HL-60 (cell line): ENCODE data around the gene CD300H.

Experiments used
- DNase-seq, 2 experiments: peaks; one replicate each; pipeline ENCODE4 v3.0.0-alpha.2; 2010 to 2020; ENCODE audit warnings: low read depth in 1 of 2, low spot score in 1 of 2
- H3K27ac ChIP-seq: fragments of 250-450 bp; sonication (Bioruptor Pico); replicated peaks from 2 replicates; pipeline ENCODE4 v1.5.1; 2020; ENCODE audit warnings: mild to moderate bottlenecking, moderate library complexity
- H3K27me3 ChIP-seq: fragments of 250-450 bp; sonication (Bioruptor Pico); 2 replicates; pipeline ENCODE4 v1.5.1; 2021; ENCODE audit warnings: mild to moderate bottlenecking, moderate library complexity; ENCODE audit not compliant: insufficient read depth, poor library complexity, severe bottlenecking
- H3K4me3 ChIP-seq: replicated peaks from 2 replicates; pipeline ENCODE4 v1.5.1; 2011; ENCODE audit warnings: mild to moderate bottlenecking, control low read depth, low read length; ENCODE audit not compliant: insufficient read depth
- CTCF ChIP-seq: IDR thresholded peaks from one replicate; pipeline ENCODE4 v1.5.1; 2011; ENCODE audit warnings: low read length, control low read depth, inconsistent platforms; ENCODE audit not compliant: insufficient read depth
- GABPA ChIP-seq: IDR thresholded peaks from 2 replicates; pipeline ENCODE4 v1.6.1; 2012; ENCODE audit warnings: low read depth
- POLR2AphosphoS5 ChIP-seq: IDR thresholded peaks from 2 replicates; pipeline ENCODE4 v1.6.1; 2012; ENCODE audit warnings: low read depth
- REST ChIP-seq: IDR thresholded peaks from 2 replicates; pipeline ENCODE4 v1.6.1; 2012; ENCODE audit warnings: low read depth; ENCODE audit not compliant: insufficient replicate concordance
- SPI1 ChIP-seq: IDR thresholded peaks from 2 replicates; pipeline ENCODE4 v1.6.1; 2012; ENCODE audit warnings: low read depth, mild to moderate bottlenecking, borderline replicate concordance

Gene CD300H

DNA sequence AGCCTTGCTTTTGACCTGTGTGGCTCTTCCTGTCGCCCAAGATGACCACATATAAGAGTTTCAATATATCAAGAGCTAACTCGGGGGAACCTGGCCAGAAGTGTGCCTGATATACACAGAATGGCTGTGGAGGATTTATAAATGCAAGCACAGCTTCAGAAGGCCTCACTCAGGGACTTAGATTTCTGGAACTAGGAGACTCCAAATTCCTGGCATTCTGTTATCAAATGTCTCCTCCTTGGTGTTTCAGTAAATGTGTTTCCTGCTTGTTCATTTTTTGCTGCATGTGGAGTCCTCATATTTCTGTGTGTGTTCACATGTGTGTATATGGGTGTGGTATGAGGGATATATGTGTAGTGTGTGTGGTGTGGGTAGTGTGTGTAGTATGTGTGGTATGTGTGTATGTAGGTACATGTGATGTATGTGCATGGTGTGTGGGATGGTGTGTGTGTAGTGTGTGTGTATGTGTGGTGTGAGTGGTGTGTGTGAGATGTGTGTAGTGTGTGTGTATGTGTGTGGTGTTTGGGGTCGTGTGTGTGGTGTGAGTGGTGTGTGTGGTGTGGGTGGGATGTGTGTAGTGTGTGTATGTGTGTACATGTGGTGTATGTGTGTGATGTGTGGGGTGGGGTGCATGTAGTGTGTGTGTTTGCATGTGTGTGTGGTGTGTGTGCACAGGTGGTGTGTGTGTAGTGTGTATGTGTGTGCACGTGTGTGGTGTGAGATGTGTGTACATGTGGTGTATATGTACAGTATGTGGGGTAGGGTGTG is 981 bp upstream of the CD300H start:
- H3K27ac ChIP-seq, result no peak overlapping the region
- no peak for DNase-seq
- H3K4me3 ChIP-seq, result no peak overlapping the region
- no peaks in the 10 kb centered on the region for H3K27me3 ChIP-seq
- TF ChIP-seq GABPA (no peak), SPI1 (no peak), REST (no peak), POLR2AphosphoS5 (no peak), CTCF (no peak)

GRCh38 chr17:74566132-74566753 is 1.1 kb downstream of the CD300H start:
- Histone ChIP-seq H3K4me3 (no peak overlapping the region), H3K27me3 (no peaks in the 10 kb centered on the region), H3K27ac (no peak overlapping the region)
- TF ChIP-seq POLR2AphosphoS5 (no peak), CTCF (peak; percentile 83), SPI1 (no peak), GABPA (no peak)
- peak in 1 of 2 experiments; percentile 42 for DNase-seq

DNA sequence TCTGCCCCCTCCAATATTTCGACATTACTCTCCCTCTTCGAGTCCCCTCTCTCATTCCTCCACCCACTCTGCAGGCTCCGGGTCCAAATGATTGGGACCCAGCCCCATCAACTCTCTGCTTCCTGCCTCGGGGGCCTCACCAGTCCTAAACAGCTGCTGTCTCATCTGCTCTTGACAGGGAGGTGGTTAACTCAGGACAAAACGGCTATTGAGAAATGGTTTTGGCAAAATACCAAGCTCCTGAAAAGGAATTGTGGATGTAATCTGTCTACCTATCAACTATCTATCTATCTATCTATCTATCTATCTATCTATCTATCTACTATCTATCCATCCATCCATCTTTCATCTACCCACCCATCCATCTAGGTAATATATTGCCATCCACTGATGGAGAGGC is 2.2 kb downstream of the CD300H start:
- TF ChIP-seq POLR2AphosphoS5 (no peak), REST (no peak), GABPA (no peak), SPI1 (no peak), CTCF (no peak)
- DNase-seq, result no peak
- no peaks in the 10 kb centered on the region for H3K27me3 ChIP-seq

More for the DNA sequence above, 2.2 kb downstream of the CD300H start:
- Histone ChIP-seq H3K27ac (no peak overlapping the region), H3K4me3 (no peak overlapping the region)
